Bronchial epithelial cell (primary cell): ENCODE measurements around the gene CUL7. TPM values are rescaled to one million over a fixed set of nuclear protein-coding genes. Genes with fewer than 3 reads are reported as not detected.
A peak's percentile ranks its signal among the peaks of the same experiment; 100 is the strongest.

ENCODE experiments used
- DNase-seq: peaks from one replicate; pipeline ENCODE4 v3.0.0-alpha.2; 2010; ENCODE audit warnings: low read depth
- FAIRE-seq: peaks from 2 replicates; lab custom pipeline; 2011; peaks lifted over from hg19 to GRCh38; lab: Jason Lieb, UNC
- H3K27me3 ChIP-seq: 2 replicates; pipeline ENCODE4 v1.5.1; 2011; ENCODE audit warnings: low read length; ENCODE audit not compliant: control insufficient read depth, insufficient read depth
- H3K36me3 ChIP-seq: 2 replicates; pipeline ENCODE4 v1.5.1; 2011; ENCODE audit warnings: low read length; ENCODE audit not compliant: control insufficient read depth, insufficient read depth
- H3K4me3 ChIP-seq: 2 replicates; pipeline ENCODE4 v1.5.1; 2011; ENCODE audit warnings: mild to moderate bottlenecking, low read depth, low read length, control low read depth
- CTCF ChIP-seq: IDR thresholded peaks from 2 replicates; pipeline ENCODE4 v1.5.1; 2011; ENCODE audit warnings: mild to moderate bottlenecking, moderate library complexity, low read length, control low read depth, inconsistent platforms; ENCODE audit not compliant: insufficient read depth, severe bottlenecking
- total RNA-seq: library from RNA; depleted of rRNA; stranded (reverse); fragments of >200 nt; gene quantifications from 2 replicates; pipeline ENCODE4 v1.2.1, GENCODE V29; 2014

CUL7 gene
- total RNA-seq, 1 donor from 2014 or later, result 20.5 TPM

- DNase-seq (no peak), FAIRE-seq (no peak)
- Histone ChIP-seq H3K27me3 (no peaks in the 10 kb centered on the region), H3K4me3 (no peak overlapping the region), H3K36me3 (peaks cover 24% of the 10 kb centered on the region)
- TF ChIP-seq CTCF, result no peak
Observed at GRCh38 chr6:43016176-43016942, 37.3 kb downstream of the CUL7 start.

- H3K36me3 ChIP-seq, result peaks cover 30% of the 10 kb centered on the region
- no peak for FAIRE-seq
- DNase-seq, result no peak
Observed at GRCh38 chr6:43014434-43014909, 39.2 kb downstream of the CUL7 start.

GRCh38 chr6:43013843-43014433, 39.7 kb downstream of the CUL7 start, which contains the start of the genes KLHDC3 and MEA1:
TSS of gene KLHDC3 (plus strand) at chr6:43014249. CDS start at chr6:43017193, 2,944 bp downstream.
TSS of gene MEA1 (minus strand) at chr6:43013946. CDS start at chr6:43013813, 133 bp downstream.
- peak; percentile 100 for DNase-seq
- H3K4me3 ChIP-seq, result peak within 1 kb of the TSS; percentile 70
- FAIRE-seq, result peak; percentile 79
- TF ChIP-seq CTCF, result no peak
- no peaks in the 10 kb centered on the region for H3K27me3 ChIP-seq
- peaks cover 29% of the 10 kb centered on the region for H3K36me3 ChIP-seq

More at GRCh38 chr6:43014434-43014909, 39.2 kb downstream of the CUL7 start:
- TF ChIP-seq CTCF, result no peak
- Histone ChIP-seq H3K4me3 (peak overlapping the region; percentile 70), H3K27me3 (no peaks in the 10 kb centered on the region)

- TF ChIP-seq CTCF, result no peak
- peak; percentile 16 for DNase-seq
- Histone ChIP-seq H3K27me3 (no peaks in the 10 kb centered on the region), H3K4me3 (peak overlapping the region; percentile 70), H3K36me3 (peaks cover 28% of the 10 kb centered on the region)
- no peak for FAIRE-seq
Observed at GRCh38 chr6:43013097-43013842, 40.4 kb downstream of the CUL7 start.

GRCh38 chr6:43012364-43012763, 41.3 kb downstream of the CUL7 start:
- H3K4me3 ChIP-seq, result no peak overlapping the region
- peaks cover 28% of the 10 kb centered on the region for H3K36me3 ChIP-seq
- DNase-seq (no peak), FAIRE-seq (no peak)
- no peak for TF ChIP-seq CTCF
- no peaks in the 10 kb centered on the region for H3K27me3 ChIP-seq
